Panc1 (cell line): ENCODE data around the gene NDUFAF4. TPM values are rescaled to one million over a fixed set of nuclear protein-coding genes. Genes with fewer than 3 reads are reported as not detected.

Experiments
- ATAC-seq: fragments of 200-7000 bp; cut with Tn5 transposase; 2 replicates; pipeline ENCODE4 v1.9.1; 2020; ENCODE audit warnings: mild to moderate bottlenecking, moderate library complexity
- BruUV-seq: library from RNA; stranded (reverse); fragments of 400-500 nt; replicated peaks from 2 replicates; lab custom pipeline; 2021; lab: Mats Ljungman, UMichigan
- CTCF ChIA-PET: fragments of 300-600 bp; sonication (Branson Sonifier 250); formaldehyde crosslinking; loops from one replicate; lab custom pipeline; 2022; ENCODE audit warnings: antibody characterized with exemption; lab: Charles Lee
- POLR2A ChIA-PET: fragments of 300-600 bp; sonication (Branson Sonifier 250); formaldehyde crosslinking; loops from one replicate; lab custom pipeline; 2022; ENCODE audit warnings: antibody characterized with exemption; lab: Charles Lee
- DNase-seq: peaks from one replicate; pipeline ENCODE4 v3.0.0-alpha.2; 2010; ENCODE audit warnings: low read depth, low spot score
- H3K27ac ChIP-seq: 2 replicates; pipeline ENCODE4 v1.5.1; 2011; ENCODE audit warnings: mild to moderate bottlenecking, low read length, inconsistent platforms
- H3K27me3 ChIP-seq: fragments of 200-500 bp; sonication (Bioruptor generic); 2 replicates; pipeline ENCODE4 v1.6.0; 2014; ENCODE audit warnings: low read length, inconsistent platforms; ENCODE audit not compliant: control insufficient read depth, insufficient read depth
- H3K36me3 ChIP-seq: fragments of 200-500 bp; sonication (Bioruptor generic); 2 replicates; pipeline ENCODE4 v1.5.1; 2014; ENCODE audit warnings: inconsistent platforms, mild to moderate bottlenecking, low read length, moderate library complexity; ENCODE audit not compliant: control insufficient read depth, insufficient read depth
- H3K4me1 ChIP-seq: 2 replicates; pipeline ENCODE4 v1.5.1; 2011; ENCODE audit warnings: inconsistent platforms, mild to moderate bottlenecking, low read length, moderate library complexity; ENCODE audit not compliant: control insufficient read depth, insufficient read depth
- H3K4me3 ChIP-seq, 2 experiments: 2 replicates each; pipeline ENCODE4 v1.5.1; 2011 to 2012; ENCODE audit warnings: low read depth in 2 of 2, low read length in 2 of 2, mild to moderate bottlenecking in 2 of 2, inconsistent platforms in 1 of 2, moderate library complexity in 1 of 2
- H3K9me3 ChIP-seq: fragments of 200-500 bp; sonication (Bioruptor generic); 2 replicates; pipeline ENCODE4 v1.5.1; 2014; ENCODE audit warnings: low read depth, mild to moderate bottlenecking, inconsistent platforms, low read length, moderate library complexity; ENCODE audit not compliant: control insufficient read depth, insufficient read depth
- POLR2AphosphoS5 ChIP-seq: IDR thresholded peaks from 2 replicates; pipeline ENCODE4 v1.6.1; 2012; ENCODE audit warnings: mild to moderate bottlenecking, low read depth, low read length, moderate library complexity
- SIN3A ChIP-seq: IDR thresholded peaks from 2 replicates; pipeline ENCODE4 v1.6.1; 2012; ENCODE audit warnings: low read depth, mild to moderate bottlenecking, low read length, moderate library complexity, borderline replicate concordance; ENCODE audit not compliant: insufficient read depth
- TCF7L2 ChIP-seq: IDR thresholded peaks from 2 replicates; pipeline ENCODE4 v1.6.1; 2011; ENCODE audit warnings: mild to moderate bottlenecking, low read depth, low read length, inconsistent platforms
- in situ Hi-C: cut with HindIII; loops from 2 replicates; pipeline ENCODE4 v1.10.0; 2016; ENCODE audit warnings: low sequenced_read_pairs, low pct_unique_long_range_greater_than_20kb
- intact Hi-C: fragments of 100-400 bp; cut with micrococcal nuclease; formaldehyde crosslinking; loops from one replicate; pipeline ENCODE4 v1.10.0; 2022; ENCODE audit not compliant: unreplicated experiment
- total RNA-seq: library from RNA; stranded (reverse); gene quantifications from one replicate; pipeline ENCODE4 v1.2.1, GENCODE V29; 2021; ENCODE audit not compliant: unreplicated experiment
- TF ChIP-seq, protein P1 (sequence below): fragments of 450-650 bp; IDR thresholded peaks from 2 replicates; pipeline ENCODE4 v1.5.1; 2017; ENCODE audit warnings: mild to moderate bottlenecking
- TF ChIP-seq, protein P2 (sequence below), 2 experiments: IDR thresholded peaks; 2 replicates each; pipeline ENCODE4 v1.6.1; 2011 to 2012; ENCODE audit warnings: low read depth in 2 of 2, control low read depth in 1 of 2, low read length in 1 of 2, mild to moderate bottlenecking in 1 of 2, moderate library complexity in 1 of 2; ENCODE audit not compliant: insufficient read depth in 1 of 2

The NDUFAF4 gene
- total RNA-seq, 1 experiment from 2014 or later: 42.0 TPM

DNA sequence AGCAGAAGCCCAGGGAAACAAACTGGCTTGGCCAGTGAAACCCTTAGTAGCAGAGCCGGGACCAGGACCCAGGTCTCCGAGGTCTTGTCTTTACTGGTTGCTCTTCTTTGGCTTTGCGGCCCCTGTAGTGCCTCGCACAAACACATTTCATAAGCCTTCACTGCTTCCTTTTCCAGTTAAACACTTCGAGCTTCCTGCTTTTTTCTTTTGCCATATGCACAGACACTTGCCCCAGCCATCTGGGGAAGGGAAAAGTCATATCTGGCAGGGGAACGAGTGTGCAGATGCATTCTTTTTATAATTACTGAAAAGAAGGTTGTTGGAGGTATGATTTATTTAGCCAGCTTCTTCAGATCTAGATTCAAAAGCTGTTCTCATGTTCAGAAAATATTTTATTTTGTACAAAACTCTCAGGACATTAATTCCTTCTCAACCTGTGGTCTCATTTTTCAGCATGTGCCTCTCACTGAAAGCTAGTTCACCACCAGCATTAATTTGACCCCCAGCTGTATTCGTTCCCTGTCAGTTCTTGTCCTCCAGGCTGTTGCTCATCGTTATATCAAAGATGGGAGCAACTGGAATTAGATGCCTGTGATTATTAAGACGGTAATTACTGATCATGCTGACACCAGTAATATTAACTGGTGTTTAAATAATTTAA is 46.0 kb upstream of the NDUFAF4 start:
- ChIA-PET CTCF (interaction anchor here (0.6 kb wide), 1 partner anchor 246 kb away, joined by 5 read pairs; no protein-coding TSS in a partner anchor), POLR2A (no interaction called here)
- Histone ChIP-seq H3K36me3 (no peaks in the 10 kb centered on the region), H3K27ac (no peak overlapping the region), H3K9me3 (no peaks in the 10 kb centered on the region), H3K27me3 (peaks cover 5% of the 10 kb centered on the region; the same call in 1 of the 2 replicates), H3K4me3 (no peak overlapping the region), H3K4me1 (no peaks in the 10 kb centered on the region)
- in situ Hi-C loops: no loop called here
- intact Hi-C loops: no loop called here
- ATAC-seq (no peak), DNase-seq (no peak)
- no TSS peak for BruUV-seq
- TF ChIP-seq TCF7L2: no peak
- TF ChIP-seq, protein P1, sequence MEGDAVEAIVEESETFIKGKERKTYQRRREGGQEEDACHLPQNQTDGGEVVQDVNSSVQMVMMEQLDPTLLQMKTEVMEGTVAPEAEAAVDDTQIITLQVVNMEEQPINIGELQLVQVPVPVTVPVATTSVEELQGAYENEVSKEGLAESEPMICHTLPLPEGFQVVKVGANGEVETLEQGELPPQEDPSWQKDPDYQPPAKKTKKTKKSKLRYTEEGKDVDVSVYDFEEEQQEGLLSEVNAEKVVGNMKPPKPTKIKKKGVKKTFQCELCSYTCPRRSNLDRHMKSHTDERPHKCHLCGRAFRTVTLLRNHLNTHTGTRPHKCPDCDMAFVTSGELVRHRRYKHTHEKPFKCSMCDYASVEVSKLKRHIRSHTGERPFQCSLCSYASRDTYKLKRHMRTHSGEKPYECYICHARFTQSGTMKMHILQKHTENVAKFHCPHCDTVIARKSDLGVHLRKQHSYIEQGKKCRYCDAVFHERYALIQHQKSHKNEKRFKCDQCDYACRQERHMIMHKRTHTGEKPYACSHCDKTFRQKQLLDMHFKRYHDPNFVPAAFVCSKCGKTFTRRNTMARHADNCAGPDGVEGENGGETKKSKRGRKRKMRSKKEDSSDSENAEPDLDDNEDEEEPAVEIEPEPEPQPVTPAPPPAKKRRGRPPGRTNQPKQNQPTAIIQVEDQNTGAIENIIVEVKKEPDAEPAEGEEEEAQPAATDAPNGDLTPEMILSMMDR: no peak
- TF ChIP-seq SIN3A: no peak
- TF ChIP-seq POLR2AphosphoS5: no peak
- TF ChIP-seq, protein P2, sequence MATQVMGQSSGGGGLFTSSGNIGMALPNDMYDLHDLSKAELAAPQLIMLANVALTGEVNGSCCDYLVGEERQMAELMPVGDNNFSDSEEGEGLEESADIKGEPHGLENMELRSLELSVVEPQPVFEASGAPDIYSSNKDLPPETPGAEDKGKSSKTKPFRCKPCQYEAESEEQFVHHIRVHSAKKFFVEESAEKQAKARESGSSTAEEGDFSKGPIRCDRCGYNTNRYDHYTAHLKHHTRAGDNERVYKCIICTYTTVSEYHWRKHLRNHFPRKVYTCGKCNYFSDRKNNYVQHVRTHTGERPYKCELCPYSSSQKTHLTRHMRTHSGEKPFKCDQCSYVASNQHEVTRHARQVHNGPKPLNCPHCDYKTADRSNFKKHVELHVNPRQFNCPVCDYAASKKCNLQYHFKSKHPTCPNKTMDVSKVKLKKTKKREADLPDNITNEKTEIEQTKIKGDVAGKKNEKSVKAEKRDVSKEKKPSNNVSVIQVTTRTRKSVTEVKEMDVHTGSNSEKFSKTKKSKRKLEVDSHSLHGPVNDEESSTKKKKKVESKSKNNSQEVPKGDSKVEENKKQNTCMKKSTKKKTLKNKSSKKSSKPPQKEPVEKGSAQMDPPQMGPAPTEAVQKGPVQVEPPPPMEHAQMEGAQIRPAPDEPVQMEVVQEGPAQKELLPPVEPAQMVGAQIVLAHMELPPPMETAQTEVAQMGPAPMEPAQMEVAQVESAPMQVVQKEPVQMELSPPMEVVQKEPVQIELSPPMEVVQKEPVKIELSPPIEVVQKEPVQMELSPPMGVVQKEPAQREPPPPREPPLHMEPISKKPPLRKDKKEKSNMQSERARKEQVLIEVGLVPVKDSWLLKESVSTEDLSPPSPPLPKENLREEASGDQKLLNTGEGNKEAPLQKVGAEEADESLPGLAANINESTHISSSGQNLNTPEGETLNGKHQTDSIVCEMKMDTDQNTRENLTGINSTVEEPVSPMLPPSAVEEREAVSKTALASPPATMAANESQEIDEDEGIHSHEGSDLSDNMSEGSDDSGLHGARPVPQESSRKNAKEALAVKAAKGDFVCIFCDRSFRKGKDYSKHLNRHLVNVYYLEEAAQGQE (IDR thresholded peaks at IDR 0.05; ENCODE audit: insufficient read depth in 1 of 2, low read depth in 2 of 2, low read length in 1 of 2): no peak

DNA sequence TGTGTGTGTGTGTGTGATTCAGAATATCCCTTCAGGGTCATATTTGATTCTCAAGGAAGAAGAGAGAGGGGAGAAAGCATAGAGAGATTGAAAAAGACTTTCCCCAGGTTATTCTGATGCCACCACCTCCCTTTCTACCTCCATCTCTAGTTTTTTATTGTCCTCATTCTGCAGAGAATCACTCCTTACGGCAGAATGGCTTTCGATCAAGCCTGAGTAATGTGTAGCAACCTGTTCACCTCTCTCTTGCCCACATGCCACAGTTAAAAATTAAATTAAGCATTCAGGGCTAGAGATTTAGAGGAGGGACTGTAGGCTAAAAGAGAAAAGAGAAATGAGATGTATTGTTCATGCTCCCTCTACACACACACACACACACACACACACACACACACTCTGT is 45.0 kb upstream of the NDUFAF4 start:
- Histone ChIP-seq H3K9me3 (no peaks in the 10 kb centered on the region), H3K36me3 (no peaks in the 10 kb centered on the region), H3K4me3 (no peak overlapping the region), H3K27me3 (peaks cover 5% of the 10 kb centered on the region; the same call in 1 of the 2 replicates), H3K4me1 (no peaks in the 10 kb centered on the region), H3K27ac (no peak overlapping the region)
- TF ChIP-seq TCF7L2 (no peak), SIN3A (no peak), POLR2AphosphoS5 (no peak)
- TF ChIP-seq, protein P1: no peak
- DNase-seq: no peak
- in situ Hi-C loops (no loop called here), intact Hi-C loops (no loop called here)
- no peak for ATAC-seq
- no TSS peak for BruUV-seq
- POLR2A ChIA-PET: no interaction called here
- CTCF ChIA-PET: interaction anchor here (0.6 kb wide), 1 partner anchor 247 kb away, joined by 5 read pairs; no protein-coding TSS in a partner anchor
